ENCODE results near the gene MVB12B.

Gene MVB12B

DNA sequence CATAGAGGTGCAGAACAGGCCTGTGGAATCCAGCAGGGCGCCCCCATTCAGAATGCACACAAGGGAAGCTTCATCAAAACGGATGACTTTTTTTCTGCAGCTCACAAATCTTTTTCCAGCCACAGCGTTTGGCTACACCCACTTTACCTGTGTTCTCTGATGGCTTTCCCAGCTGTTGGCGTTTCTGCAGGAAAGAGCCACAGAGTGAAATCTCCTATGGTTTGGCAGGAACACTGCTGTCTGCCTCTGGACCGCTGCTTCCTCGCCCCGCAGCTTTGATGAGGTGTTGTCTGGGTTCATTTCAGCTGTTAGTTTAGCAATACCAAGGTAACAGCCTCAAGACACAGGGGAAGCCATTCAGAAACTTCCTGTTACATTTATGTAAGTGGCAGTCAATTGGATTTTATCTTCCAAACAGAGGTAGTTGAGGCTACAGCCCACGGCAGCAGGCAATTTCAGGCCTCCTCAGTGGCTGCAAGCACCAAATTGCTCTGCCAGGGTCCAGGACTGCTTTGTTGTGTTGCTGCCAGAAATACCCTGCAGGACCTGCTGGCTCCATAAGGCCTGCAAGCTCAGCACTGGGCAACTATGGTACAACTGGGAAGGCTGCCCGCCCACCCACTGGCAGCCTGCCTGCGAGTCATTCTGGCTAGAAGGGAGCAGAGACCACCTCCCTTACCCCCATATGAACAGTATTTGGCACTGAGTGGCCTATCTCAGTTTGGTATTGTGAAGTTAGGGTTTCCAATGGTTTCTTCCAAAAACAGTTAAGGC lies 96.7 kb downstream of the MVB12B start:
- in situ Hi-C loops (cut with MboI; ENCODE audit: low sequenced_read_pairs) = no loop called here

DNA sequence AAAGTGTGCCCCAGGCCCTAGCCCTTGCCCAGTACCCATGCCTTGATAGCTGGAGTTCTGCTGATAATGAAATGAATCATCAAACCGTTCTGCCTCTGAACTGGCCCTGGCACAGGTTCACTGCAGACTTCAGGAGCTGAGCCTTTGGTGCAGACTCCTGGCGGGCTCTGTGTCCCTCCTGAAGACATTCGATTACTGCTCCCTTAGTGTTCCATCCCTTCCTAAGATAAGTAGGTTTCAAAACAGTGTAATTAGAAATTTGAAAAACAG lies 97.2 kb downstream of the MVB12B start:
- in situ Hi-C loops (cut with MboI; ENCODE audit: low sequenced_read_pairs) = no loop called here

- in situ Hi-C loops (cut with MboI; ENCODE audit: low sequenced_read_pairs) = no loop called here
Observed at GRCh38 chr9:126424511-126424910, 97.9 kb downstream of the MVB12B start.

DNA sequence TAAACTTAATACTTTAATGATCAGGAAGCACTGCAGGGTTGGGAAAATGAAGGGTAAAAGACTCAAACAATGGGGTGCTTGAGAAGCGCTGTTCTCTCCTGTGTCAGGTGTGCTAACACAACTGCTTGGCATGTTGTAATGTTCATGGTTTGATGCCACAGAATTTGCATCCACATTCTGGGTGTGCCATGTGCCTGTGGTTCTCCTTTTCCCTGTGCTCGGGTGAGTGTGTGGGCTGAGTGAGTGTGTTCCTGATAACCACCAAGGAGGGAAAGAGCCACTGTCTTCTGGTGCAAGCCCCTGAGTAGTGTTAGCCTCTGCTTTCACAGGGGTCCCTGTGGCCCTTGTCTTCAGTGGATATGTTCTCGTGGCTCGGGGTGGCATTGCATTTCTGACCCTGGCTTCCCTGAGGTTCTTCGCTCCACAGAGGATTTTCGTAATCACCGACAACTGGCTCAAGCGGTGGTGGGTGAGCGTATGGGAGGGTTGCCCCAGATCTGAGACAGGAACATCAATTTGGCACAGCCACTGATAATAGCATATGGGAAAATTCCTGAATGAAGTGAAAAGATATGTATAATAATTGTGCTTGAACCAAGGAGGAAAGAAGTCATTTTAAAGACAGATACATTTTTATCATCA lies 102.0 kb downstream of the MVB12B start:
- in situ Hi-C loops (cut with MboI; ENCODE audit: low sequenced_read_pairs) = no loop called here

- in situ Hi-C loops (cut with MboI; ENCODE audit: low sequenced_read_pairs) = no loop called here
Observed at GRCh38 chr9:126429190-126429589, 102.6 kb downstream of the MVB12B start.

- in situ Hi-C loops (cut with MboI; ENCODE audit: low sequenced_read_pairs) = no loop called here
Observed at GRCh38 chr9:126430124-126430523, 103.5 kb downstream of the MVB12B start.

- in situ Hi-C loops (cut with MboI; ENCODE audit: low sequenced_read_pairs) = no loop called here
Observed at GRCh38 chr9:126431077-126431742, 104.6 kb downstream of the MVB12B start.

GRCh38 chr9:126432659-126433058 lies 106.0 kb downstream of the MVB12B start:
- in situ Hi-C loops (cut with MboI; ENCODE audit: low sequenced_read_pairs) = no loop called here

DNA sequence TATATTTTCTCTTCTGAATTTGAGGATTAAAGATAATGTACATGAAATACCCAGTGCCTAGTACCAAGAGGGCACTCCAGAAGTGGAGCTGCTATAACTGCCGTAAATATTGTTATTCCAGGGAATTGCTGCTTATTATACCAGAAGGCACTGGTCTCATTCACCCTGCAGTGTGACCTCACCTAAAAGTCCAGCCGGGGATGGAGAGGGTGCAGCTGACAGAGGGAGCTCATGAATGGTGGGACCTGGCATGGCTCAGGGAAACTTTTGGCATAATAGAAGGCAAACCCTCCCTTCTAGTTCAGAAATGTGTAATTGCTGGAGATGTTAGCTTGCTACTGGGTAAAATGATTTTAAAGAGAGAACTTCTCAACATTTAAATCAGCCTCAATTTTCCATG lies 108.5 kb downstream of the MVB12B start:
- in situ Hi-C loops (cut with MboI; ENCODE audit: low sequenced_read_pairs) = no loop called here

DNA sequence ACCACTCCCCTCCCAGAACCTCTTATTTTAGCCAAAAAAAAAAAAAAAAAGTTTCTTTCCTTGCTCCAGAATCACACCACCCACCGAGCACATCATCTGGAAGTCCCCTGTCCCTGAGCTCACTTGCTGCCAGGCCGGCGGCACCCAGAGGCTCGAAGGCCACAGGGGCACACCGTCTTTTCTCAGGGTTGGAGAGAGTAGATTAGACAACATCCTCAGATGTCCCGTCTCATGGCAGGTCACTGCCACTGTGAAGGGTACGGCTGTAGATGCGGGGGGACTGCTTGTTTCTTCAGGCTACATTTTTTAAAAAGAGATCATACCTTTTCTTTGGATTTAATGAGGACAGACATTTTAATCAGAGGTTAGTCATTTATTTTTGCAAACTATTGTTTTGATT lies 109.0 kb downstream of the MVB12B start:
- in situ Hi-C loops (cut with MboI; ENCODE audit: low sequenced_read_pairs) = no loop called here

- in situ Hi-C loops (cut with MboI; ENCODE audit: low sequenced_read_pairs) = no loop called here
Observed at GRCh38 chr9:126436545-126437267, 110.1 kb downstream of the MVB12B start.

- in situ Hi-C loops (cut with MboI; ENCODE audit: low sequenced_read_pairs) = no loop called here
Observed at GRCh38 chr9:126437268-126437666, 110.6 kb downstream of the MVB12B start.

DNA sequence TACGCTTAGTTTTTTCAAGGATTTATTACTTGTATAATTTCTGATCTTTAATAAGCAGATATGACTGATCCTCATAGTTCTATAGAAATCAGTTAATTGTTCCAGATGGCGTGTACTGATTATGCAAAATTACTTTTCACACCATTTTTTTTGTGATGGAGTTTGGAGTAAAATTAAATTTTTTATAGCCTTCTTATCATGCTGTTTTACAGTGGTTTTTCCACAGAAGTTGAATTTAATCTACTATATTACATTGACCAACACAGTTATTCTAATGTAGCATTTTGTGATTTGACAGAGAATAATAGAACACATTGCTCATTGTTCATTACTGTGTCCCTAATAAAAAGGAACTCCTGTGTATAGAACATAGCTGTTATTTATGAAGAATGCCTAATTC lies 111.1 kb downstream of the MVB12B start:
- in situ Hi-C loops (cut with MboI; ENCODE audit: low sequenced_read_pairs) = no loop called here

DNA sequence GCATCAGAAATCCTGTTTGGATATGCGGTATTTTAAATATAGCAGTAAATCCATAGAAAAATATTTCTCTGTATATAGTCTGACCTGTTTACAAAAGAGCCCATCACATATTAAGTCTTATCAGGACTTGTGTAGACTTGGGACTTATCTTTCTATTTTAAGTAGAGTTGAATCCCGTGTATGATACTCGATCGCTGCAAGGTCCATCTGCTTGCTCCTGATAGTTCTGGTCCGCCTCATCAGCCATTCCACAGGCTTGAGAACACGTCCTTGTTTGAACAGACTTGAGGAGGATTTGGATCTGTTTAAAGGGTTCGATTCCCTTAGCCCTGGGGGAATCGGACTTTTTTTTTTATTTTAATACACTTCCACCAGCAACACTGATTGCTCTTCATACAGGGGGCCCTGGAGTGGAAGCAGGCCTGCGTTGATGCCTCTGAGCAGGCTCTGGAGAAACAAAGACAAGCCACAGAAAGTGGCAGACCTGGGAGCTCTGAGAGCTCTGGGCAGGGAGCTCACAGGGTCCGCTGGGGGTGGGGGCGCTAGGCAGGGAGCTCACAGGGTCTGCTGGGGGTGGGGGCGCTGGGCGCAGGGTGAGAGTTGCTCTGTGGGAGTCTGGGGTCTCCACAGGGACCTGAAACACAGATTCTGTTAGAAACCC lies 112.2 kb downstream of the MVB12B start:
- in situ Hi-C loops (cut with MboI; ENCODE audit: low sequenced_read_pairs) = no loop called here

- in situ Hi-C loops (cut with MboI; ENCODE audit: low sequenced_read_pairs) = no loop called here
Observed at GRCh38 chr9:126439402-126439765, 112.8 kb downstream of the MVB12B start.

- in situ Hi-C loops (cut with MboI; ENCODE audit: low sequenced_read_pairs) = no loop called here
Observed at GRCh38 chr9:126439883-126440653, 113.4 kb downstream of the MVB12B start.

- in situ Hi-C loops (cut with MboI; ENCODE audit: low sequenced_read_pairs) = no loop called here
Observed at GRCh38 chr9:126440940-126441339, 114.3 kb downstream of the MVB12B start.

- in situ Hi-C loops (cut with MboI; ENCODE audit: low sequenced_read_pairs) = no loop called here
Observed at GRCh38 chr9:126442636-126443035, 116.0 kb downstream of the MVB12B start.

- in situ Hi-C loops (cut with MboI; ENCODE audit: low sequenced_read_pairs) = no loop called here
Observed at GRCh38 chr9:126443144-126443543, 116.5 kb downstream of the MVB12B start.

DNA sequence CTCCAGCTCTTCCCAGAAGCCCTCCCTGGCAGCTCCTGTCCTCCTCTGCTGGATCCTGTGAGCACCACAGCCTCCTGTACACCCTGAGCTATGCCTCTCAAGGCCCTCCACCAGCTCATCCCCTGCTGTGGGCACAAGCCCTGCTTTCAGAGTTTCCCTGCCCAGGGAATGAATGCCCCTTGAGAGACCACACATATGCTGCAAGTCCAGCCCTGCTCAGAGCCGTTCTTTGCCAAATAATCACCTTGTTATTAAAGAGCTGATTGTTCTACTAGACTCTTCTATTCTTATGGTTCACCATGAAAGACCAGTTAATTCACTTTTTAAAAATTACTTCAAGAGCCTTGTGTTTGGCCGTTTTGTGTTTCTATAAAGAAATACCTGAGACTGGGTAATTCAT lies 121.5 kb downstream of the MVB12B start:
- in situ Hi-C loops (cut with MboI; ENCODE audit: low sequenced_read_pairs) = no loop called here
